K562 (cell line): ENCODE data around the gene SIGLEC1. TPM values are rescaled to one million over a fixed set of nuclear protein-coding genes. Genes with fewer than 3 reads are reported as not detected.

Source experiments
- ATAC-seq: fragments of 200-7000 bp; cut with Tn5 transposase; 3 replicates; pipeline ENCODE4 v1.9.1; 2020; ENCODE audit warnings: moderate library complexity
- BruUV-seq: library from RNA; stranded (reverse); fragments of 400-500 nt; replicated peaks from 2 replicates; lab custom pipeline; 2021; lab: Mats Ljungman, UMichigan
- CTCF ChIA-PET: fragments of 300-600 bp; formaldehyde crosslinking; extraction: SDS; loops from one replicate; lab custom pipeline; 2021; ENCODE audit warnings: low intra/inter-chr PET ratio; lab: Yijun Ruan, JAX
- POLR2A ChIA-PET: fragments of 300-600, 350-650 bp; sonication (Branson Sonifier 250); formaldehyde crosslinking; extraction: SDS; loops from one replicate; lab custom pipeline; 2021; ENCODE audit warnings: antibody characterized with exemption, inconsistent platforms; lab: Yijun Ruan, JAX
- DNase-seq, 4 experiments: peaks; one replicate each; pipeline versions ENCODE4 v3.0.0 to v3.0.0-alpha.2; 2011 to 2018; ENCODE audit warnings: low spot score in 3 of 4, mixed read lengths in 3 of 4; ENCODE audit errors: extremely low read depth in 1 of 4
- FAIRE-seq: peaks from 2 replicates; lab custom pipeline; 2011; peaks lifted over from hg19 to GRCh38; lab: Jason Lieb, UNC
- H2AFZ ChIP-seq: 2 replicates; pipeline ENCODE4 v1.6.0; 2011; ENCODE audit warnings: low read depth, low read length, control low read depth, inconsistent platforms
- H3K27ac ChIP-seq: fragments of 200-600 bp; 3 replicates; pipeline ENCODE4 v1.8.0; 2011; ENCODE audit warnings: low read depth, mild to moderate bottlenecking, control low read depth, inconsistent platforms, low read length, moderate library complexity, mixed read lengths; ENCODE audit errors: extremely low read depth
- H3K27me3 ChIP-seq, 2 experiments: fragments of 300-600 bp in 1 of 2; 2 replicates in 1 of 2; 3 replicates in 1 of 2; pipeline versions ENCODE4 v1.6.0 to v1.8.0; 2011; ENCODE audit warnings: inconsistent platforms in 2 of 2, low read length in 2 of 2, mild to moderate bottlenecking in 1 of 2, mixed read lengths in 1 of 2, moderate library complexity in 1 of 2; ENCODE audit not compliant: control insufficient read depth in 2 of 2, insufficient read depth in 2 of 2
- H3K36me3 ChIP-seq: fragments of 300-600 bp; 3 replicates; pipeline ENCODE4 v1.8.0; 2011; ENCODE audit warnings: mild to moderate bottlenecking, low read length, inconsistent platforms; ENCODE audit not compliant: control insufficient read depth, insufficient read depth
- H3K4me1 ChIP-seq, 2 experiments: fragments of 200-600 bp in 1 of 2; replicated peaks in 1 of 2; 2 replicates in 1 of 2; 3 replicates in 1 of 2; pipeline versions ENCODE4 v1.5.1 to v1.8.0; 2011; ENCODE audit warnings: inconsistent platforms in 2 of 2, low read length in 2 of 2, mild to moderate bottlenecking in 1 of 2, mixed read lengths in 1 of 2, moderate library complexity in 1 of 2; ENCODE audit not compliant: control insufficient read depth in 2 of 2, insufficient read depth in 2 of 2
- H3K4me2 ChIP-seq: 2 replicates; pipeline ENCODE4 v1.6.1; 2011; ENCODE audit warnings: low read length, control low read depth, inconsistent platforms, mixed read lengths; ENCODE audit not compliant: insufficient read depth
- H3K4me3 ChIP-seq: fragments of 200-600 bp; sonication (generic), shearing (Covaris generic); 2 replicates; pipeline ENCODE4 v1.5.1; 2016; ENCODE audit warnings: control low read depth, inconsistent platforms
- H3K79me2 ChIP-seq: fragments of 200-600 bp; 3 replicates; pipeline ENCODE4 v1.8.0; 2011; ENCODE audit warnings: low read length, inconsistent platforms; ENCODE audit not compliant: control insufficient read depth, insufficient read depth
- H3K9ac ChIP-seq, 2 experiments: 2 replicates each; pipeline versions ENCODE4 v1.6.0 to v1.6.1; 2011; ENCODE audit warnings: low read depth in 2 of 2, low read length in 2 of 2, control low read depth in 1 of 2, inconsistent platforms in 1 of 2, mild to moderate bottlenecking in 1 of 2, mixed read lengths in 1 of 2; ENCODE audit not compliant: insufficient read depth in 1 of 2
- H3K9me1 ChIP-seq: one replicate; pipeline ENCODE4 v1.6.0; 2011; ENCODE audit warnings: inconsistent platforms, mild to moderate bottlenecking, low read length, moderate library complexity; ENCODE audit not compliant: control insufficient read depth, insufficient read depth
- H3K9me3 ChIP-seq: replicated peaks from 2 replicates; pipeline ENCODE4 v1.5.1; 2011; ENCODE audit warnings: low read depth, low read length, inconsistent platforms; ENCODE audit not compliant: control insufficient read depth, insufficient read depth
- H4K20me1 ChIP-seq: replicated peaks from 2 replicates; pipeline ENCODE4 v1.6.1; 2011; ENCODE audit warnings: low read length, inconsistent platforms, mixed read lengths; ENCODE audit not compliant: control insufficient read depth, insufficient read depth
- BCOR ChIP-seq: fragments of 450-650 bp; IDR thresholded peaks from 2 replicates; pipeline ENCODE4 v1.6.1; 2016
- CHD2 ChIP-seq: IDR thresholded peaks from 2 replicates; pipeline ENCODE4 v1.6.1; 2011; ENCODE audit warnings: low read depth, low read length
- ETV1 ChIP-seq: fragments of 450-650 bp; conservative IDR thresholded peaks from 2 replicates; pipeline ENCODE4 v1.6.1; 2016; ENCODE audit warnings: missing genetic modification characterization, control low read depth, low read depth, missing compliant biosample characterization
- FOXM1 ChIP-seq, 2 experiments: fragments of 450-650 bp in 1 of 2; sonication (generic) in 1 of 2; formaldehyde crosslinking in 1 of 2; IDR thresholded peaks; 2 replicates each; pipeline versions ENCODE4 v1.6.1 to v1.9.0; 2017 to 2022; ENCODE audit warnings: low read depth in 2 of 2, mild to moderate bottlenecking in 2 of 2, missing genetic modification reagents in 1 of 2, moderate library complexity in 1 of 2
- HEY1 ChIP-seq: fragments of 250-450 bp; sonication (Bioruptor Pico); IDR thresholded peaks from 2 replicates; pipeline ENCODE4 v1.5.0; 2020; ENCODE audit warnings: mild to moderate bottlenecking, moderate library complexity, borderline replicate concordance
- KAT2B ChIP-seq: IDR thresholded peaks from one replicate; pipeline ENCODE4 v1.6.1; 2012; ENCODE audit warnings: low read depth, mild to moderate bottlenecking, control low read depth, inconsistent platforms, low read length, moderate library complexity
- KDM5B ChIP-seq: fragments of 200-600 bp; sonication (generic); IDR thresholded peaks from 2 replicates; pipeline ENCODE4 v1.6.1; 2012; ENCODE audit warnings: low read depth, mild to moderate bottlenecking, moderate library complexity, low read length, control low read depth, inconsistent platforms; ENCODE audit not compliant: insufficient replicate concordance
- PRPF4 ChIP-seq: fragments of 200-400 bp; formaldehyde crosslinking; IDR thresholded peaks from one replicate; pipeline ENCODE4 v1.6.1; 2017; ENCODE audit warnings: low read length, low read depth, mild to moderate bottlenecking; ENCODE audit not compliant: insufficient read depth, poor library complexity, severe bottlenecking
- RBM25 ChIP-seq: fragments of 200-400 bp; formaldehyde crosslinking; IDR thresholded peaks from 2 replicates; pipeline ENCODE4 v1.6.1; 2018; ENCODE audit warnings: low read length, low read depth, moderate library complexity; ENCODE audit not compliant: severe bottlenecking
- ZFP36 ChIP-seq: fragments of 150-350 bp; IDR thresholded peaks from 2 replicates; pipeline ENCODE4 v1.6.1; 2018; ENCODE audit warnings: low read length, low read depth; ENCODE audit not compliant: partially characterized antibody
- ZNF444 ChIP-seq: fragments of 250-450 bp; sonication (Bioruptor Pico); IDR thresholded peaks from 2 replicates; pipeline ENCODE4 v1.4.0; 2020; ENCODE audit warnings: mild to moderate bottlenecking, moderate library complexity
- ZNF57 ChIP-seq: fragments of 450-650 bp; formaldehyde crosslinking; IDR thresholded peaks from 2 replicates; pipeline ENCODE4 v1.4.0; 2020; ENCODE audit warnings: mild to moderate bottlenecking, moderate library complexity
- WGBS: fragments of 100-300 bp; shearing (Covaris generic); methylation state at CpG from one replicate; pipeline ENCODE4 v1.1.6; 2016; ENCODE audit warnings: low coverage, mixed read lengths; ENCODE audit not compliant: insufficient coverage; ENCODE audit errors: missing lambda C conversion rate; 5-methylcytosine and 5-hydroxymethylcytosine counted together
- in situ Hi-C: fragments of 300-500 bp; cut with MboI; formaldehyde crosslinking; loops from 4 replicates; pipeline ENCODE4 v1.15.0; 2018; ENCODE audit warnings: inconsistent platforms, mixed read lengths
- intact Hi-C: fragments of 100-400 bp; cut with micrococcal nuclease; formaldehyde crosslinking; loops from 2 replicates; pipeline ENCODE4 v1.14.2; 2022
- polyA plus RNA-seq, 8 experiments: library from polyadenylated mRNA; depleted of rRNA in 4 of 8; stranded (reverse) in 5 of 8; unstranded in 3 of 8; fragments of >200 nt; fragmentation: Nextera tagmentation in 2 of 8; fragmentation: Illumina TruSeq in 1 of 8; extraction: Ambion mirVana in 2 of 8; extraction: Trizol in 1 of 8; gene quantifications; 2 replicates each; pipeline versions ENCODE4 v1.2.1 to v1.2.3, GENCODE V29; 2011 to 2014; ENCODE audit warnings: inconsistent platforms in 1 of 8, missing spikeins in 1 of 8
- total RNA-seq, 7 experiments: library from RNA; depleted of rRNA in 6 of 7; stranded (reverse); fragments of >200 nt in 6 of 7; fragmentation: Illumina TruSeq in 2 of 7; extraction: Trizol in 2 of 7; gene quantifications; 2 replicates each; pipeline versions ENCODE4 v1.2.1 to v1.2.3, GENCODE V29; 2011 to 2021; ENCODE audit warnings: low replicate concordance in 1 of 7
- TF ChIP-seq, protein P1 (sequence below): fragments of 250-450 bp; sonication (Bioruptor Pico); IDR thresholded peaks from 2 replicates; pipeline ENCODE4 v1.8.0; 2022; ENCODE audit warnings: moderate library complexity, mild to moderate bottlenecking, inconsistent platforms
- TF ChIP-seq, protein P2 (sequence below): sonication (generic); formaldehyde crosslinking; IDR thresholded peaks from 2 replicates; pipeline ENCODE4 v1.4.0; 2020; ENCODE audit warnings: mild to moderate bottlenecking, missing genetic modification reagents
- TF ChIP-seq, protein P3 (sequence below): fragments of 200-800 bp; sonication (Bioruptor generic); IDR thresholded peaks from 2 replicates; pipeline ENCODE4 v1.6.1; 2017; ENCODE audit warnings: missing genetic modification characterization, missing compliant biosample characterization

Gene SIGLEC1
- total and polyA plus RNA-seq, 9 of the 15 experiments (the other 6 are each of a cell fraction or from before 2014, with no cell fraction given): 0.05 to 0.07 TPM; not detected in 7

DNA sequence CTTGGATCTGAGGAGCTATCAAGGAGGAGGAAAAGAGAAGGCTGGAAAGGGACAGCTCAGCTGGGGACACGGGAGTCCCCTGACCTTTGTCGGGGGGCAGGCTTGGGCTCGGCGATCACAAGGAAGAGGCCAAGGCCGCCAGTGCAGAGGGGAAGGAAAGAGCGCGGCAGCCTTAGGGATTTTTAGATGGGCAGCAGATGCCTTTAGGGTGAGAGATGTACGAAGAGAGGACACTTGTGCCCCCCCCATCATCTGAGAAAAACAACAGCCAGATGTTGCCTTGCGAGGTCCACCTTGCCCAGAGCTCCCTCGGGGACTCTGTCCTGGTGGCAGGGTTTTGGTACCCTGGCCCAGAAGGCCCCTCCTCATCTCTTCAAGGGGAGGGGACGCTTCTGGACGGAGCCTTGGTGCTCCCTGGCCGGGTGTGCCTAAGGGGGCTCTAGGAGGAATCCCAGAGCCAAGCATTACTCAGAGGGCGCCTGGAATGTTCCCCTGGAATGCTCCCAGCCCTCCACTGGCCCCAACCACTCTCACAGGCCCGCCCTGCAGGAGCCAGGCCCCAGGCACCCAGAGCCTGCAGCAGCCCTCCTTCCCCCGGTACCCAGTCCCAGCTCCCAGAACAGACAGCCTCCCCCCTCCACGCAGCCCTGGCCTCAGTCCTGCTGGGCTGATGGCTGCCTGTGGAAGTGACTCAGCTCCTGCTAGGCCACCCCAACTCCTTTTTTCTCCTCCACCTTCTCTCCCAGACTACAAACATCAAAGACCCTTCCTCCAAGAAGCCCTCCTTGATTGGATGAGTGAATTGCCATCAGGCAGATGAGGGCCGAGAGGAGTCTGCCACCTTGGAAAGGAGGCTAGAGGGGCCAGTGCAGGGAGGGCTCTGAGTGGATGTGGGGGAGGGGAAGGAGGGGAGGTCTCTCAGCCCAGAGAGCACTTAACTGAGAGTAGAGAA lies 32.4 kb downstream of the SIGLEC1 start:
- POLR2A ChIA-PET: no interaction called here
- BruUV-seq: no TSS peak
- Histone ChIP-seq H3K9me1 (no peaks in the 10 kb centered on the region), H3K4me3 (no peak overlapping the region), H3K4me1 (peaks cover 0 to 30% of the 10 kb centered on the region in 2 experiments; a peak in 2 of 5 replicates), H3K36me3 (no peaks in the 10 kb centered on the region), H3K9me3 (no peaks in the 10 kb centered on the region), H3K4me2 (no peak overlapping the region), H3K27me3 (peaks cover 0 to 6% of the 10 kb centered on the region in 2 experiments; a peak in 2 of 5 replicates), H4K20me1 (no peaks in the 10 kb centered on the region), H3K79me2 (no peaks in the 10 kb centered on the region), H3K27ac (no peak overlapping the region), H2AFZ (no peak overlapping the region), H3K9ac (no peak overlapping the region)
- CTCF ChIA-PET: no interaction called here
- no peak for FAIRE-seq
- DNase-seq: no peak
- peak; percentile 95 for TF ChIP-seq ZFP36
- no peak for TF ChIP-seq KAT2B
- TF ChIP-seq FOXM1 (IDR thresholded peaks at IDR 0.05; ENCODE audit: low read depth): no peak
- TF ChIP-seq FOXM1 (CRISPR knock-in tag; IDR thresholded peaks at IDR 0.05; ENCODE audit: low read depth): no peak
- TF ChIP-seq, protein P1, sequence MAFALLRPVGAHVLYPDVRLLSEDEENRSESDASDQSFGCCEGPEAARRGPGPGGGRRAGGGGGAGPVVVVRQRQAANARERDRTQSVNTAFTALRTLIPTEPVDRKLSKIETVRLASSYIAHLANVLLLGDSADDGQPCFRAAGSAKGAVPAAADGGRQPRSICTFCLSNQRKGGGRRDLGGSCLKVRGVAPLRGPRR (CRISPR knock-in tag): no peak
- TF ChIP-seq RBM25: peak; percentile 38
- TF ChIP-seq CHD2: no peak
- no peak for TF ChIP-seq KDM5B
- TF ChIP-seq ETV1 (tag): no peak
- TF ChIP-seq PRPF4: no peak
- peak; percentile 52; the same call in 1 of the 2 replicates for TF ChIP-seq BCOR
- TF ChIP-seq, protein P2, sequence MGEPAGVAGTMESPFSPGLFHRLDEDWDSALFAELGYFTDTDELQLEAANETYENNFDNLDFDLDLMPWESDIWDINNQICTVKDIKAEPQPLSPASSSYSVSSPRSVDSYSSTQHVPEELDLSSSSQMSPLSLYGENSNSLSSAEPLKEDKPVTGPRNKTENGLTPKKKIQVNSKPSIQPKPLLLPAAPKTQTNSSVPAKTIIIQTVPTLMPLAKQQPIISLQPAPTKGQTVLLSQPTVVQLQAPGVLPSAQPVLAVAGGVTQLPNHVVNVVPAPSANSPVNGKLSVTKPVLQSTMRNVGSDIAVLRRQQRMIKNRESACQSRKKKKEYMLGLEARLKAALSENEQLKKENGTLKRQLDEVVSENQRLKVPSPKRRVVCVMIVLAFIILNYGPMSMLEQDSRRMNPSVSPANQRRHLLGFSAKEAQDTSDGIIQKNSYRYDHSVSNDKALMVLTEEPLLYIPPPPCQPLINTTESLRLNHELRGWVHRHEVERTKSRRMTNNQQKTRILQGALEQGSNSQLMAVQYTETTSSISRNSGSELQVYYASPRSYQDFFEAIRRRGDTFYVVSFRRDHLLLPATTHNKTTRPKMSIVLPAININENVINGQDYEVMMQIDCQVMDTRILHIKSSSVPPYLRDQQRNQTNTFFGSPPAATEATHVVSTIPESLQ (CRISPR knock-in tag): no peak
- TF ChIP-seq ZNF57: no peak
- TF ChIP-seq, protein P3, sequence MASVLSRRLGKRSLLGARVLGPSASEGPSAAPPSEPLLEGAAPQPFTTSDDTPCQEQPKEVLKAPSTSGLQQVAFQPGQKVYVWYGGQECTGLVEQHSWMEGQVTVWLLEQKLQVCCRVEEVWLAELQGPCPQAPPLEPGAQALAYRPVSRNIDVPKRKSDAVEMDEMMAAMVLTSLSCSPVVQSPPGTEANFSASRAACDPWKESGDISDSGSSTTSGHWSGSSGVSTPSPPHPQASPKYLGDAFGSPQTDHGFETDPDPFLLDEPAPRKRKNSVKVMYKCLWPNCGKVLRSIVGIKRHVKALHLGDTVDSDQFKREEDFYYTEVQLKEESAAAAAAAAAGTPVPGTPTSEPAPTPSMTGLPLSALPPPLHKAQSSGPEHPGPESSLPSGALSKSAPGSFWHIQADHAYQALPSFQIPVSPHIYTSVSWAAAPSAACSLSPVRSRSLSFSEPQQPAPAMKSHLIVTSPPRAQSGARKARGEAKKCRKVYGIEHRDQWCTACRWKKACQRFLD (CRISPR knock-in tag): no peak
- no peak for TF ChIP-seq ZNF444 (CRISPR knock-in tag)
- no peak for TF ChIP-seq HEY1 (CRISPR knock-in tag)
- 26% methylated on average over 5 of the region's 18 CpGs for WGBS
- intact Hi-C loops (loop anchor here (10.0 kb wide), 1 partner anchor 105 kb away; the partner anchor contains the start of genes CENPB and SPEF1), in situ Hi-C loops (no loop called here)
- ATAC-seq: no peak
